SK-N-SH (cell line): ENCODE data around the gene RFX1.
"Not testable (repeated sequence)": the region's sequence is repeated elsewhere in the genome, so short reads cannot be mapped to it uniquely, and the experiment has no call there.

Experiments used
- CHD2 ChIP-seq: fragments of 150-350 bp; IDR thresholded peaks from 2 replicates; pipeline ENCODE4 v1.6.1; 2018; ENCODE audit warnings: low read length; ENCODE audit not compliant: partially characterized antibody
- CTCF ChIP-seq: fragments of 200-600 bp; sonication (generic); IDR thresholded peaks from 2 replicates; pipeline ENCODE4 v1.6.1; 2017; ENCODE audit warnings: antibody characterized with exemption, mild to moderate bottlenecking, moderate library complexity
- POLR2AphosphoS5 ChIP-seq: IDR thresholded peaks from 2 replicates; pipeline ENCODE4 v1.6.1; 2012; ENCODE audit warnings: low read depth, low read length
- REST ChIP-seq: IDR thresholded peaks from 2 replicates; pipeline ENCODE4 v1.6.1; 2012; ENCODE audit warnings: mild to moderate bottlenecking, low read depth, low read length, moderate library complexity
- RFX5 ChIP-seq: IDR thresholded peaks from 2 replicates; pipeline ENCODE4 v1.6.1; 2012; ENCODE audit warnings: mild to moderate bottlenecking, improper control_type of control experiment, low read length

GRCh38 chr19:13922118-13922517 lies 84.0 kb downstream of the RFX1 start:
- TF ChIP-seq POLR2AphosphoS5, RFX5, REST, CTCF, CHD2: not testable (repeated sequence)
